AG10803 (cell line): ENCODE results near the gene COL23A1.

Source experiments
- DNase-seq: peaks from one replicate; pipeline ENCODE4 v3.0.0; 2010; ENCODE audit warnings: low read depth
- H3K4me3 ChIP-seq: 2 replicates; pipeline ENCODE4 v1.5.1; 2011; ENCODE audit warnings: mild to moderate bottlenecking, low read length, control low read depth
- CTCF ChIP-seq: conservative IDR thresholded peaks from 2 replicates; pipeline ENCODE4 v1.5.1; 2011; ENCODE audit warnings: mild to moderate bottlenecking, low read length, control low read depth, inconsistent platforms

The COL23A1 gene

GRCh38 chr5:178269499-178269898 lies 320.7 kb downstream of the COL23A1 start:
- H3K4me3 ChIP-seq, result no peak overlapping the region
- no peak for DNase-seq
- no peak for TF ChIP-seq CTCF

- no peak for DNase-seq
- no peak for TF ChIP-seq CTCF
- no peak overlapping the region for H3K4me3 ChIP-seq
These were observed 322.3 kb downstream of the COL23A1 start for GRCh38 chr5:178267876-178268275.

GRCh38 chr5:178267245-178267644 lies 322.9 kb downstream of the COL23A1 start:
- no peak overlapping the region for H3K4me3 ChIP-seq
- DNase-seq, result no peak
- TF ChIP-seq CTCF, result no peak

- no peak overlapping the region for H3K4me3 ChIP-seq
- no peak for TF ChIP-seq CTCF
- no peak for DNase-seq
These were observed 323.6 kb downstream of the COL23A1 start for GRCh38 chr5:178266581-178266980.

- DNase-seq, result no peak
- H3K4me3 ChIP-seq, result no peak overlapping the region
- no peak for TF ChIP-seq CTCF
These were observed 324.4 kb downstream of the COL23A1 start for GRCh38 chr5:178265746-178266145.

GRCh38 chr5:178264044-178264443 lies 326.1 kb downstream of the COL23A1 start:
- no peak overlapping the region for H3K4me3 ChIP-seq
- no peak for TF ChIP-seq CTCF
- DNase-seq, result no peak

- H3K4me3 ChIP-seq, result no peak overlapping the region
- TF ChIP-seq CTCF, result no peak
- no peak for DNase-seq
These were observed 328.3 kb downstream of the COL23A1 start for GRCh38 chr5:178261666-178262600.
